Measurements from ENCODE around the gene MYEOV. TPM values are rescaled to one million over a fixed set of nuclear protein-coding genes. Genes with fewer than 3 reads are reported as not detected.

The MYEOV gene
- total RNA-seq, 4 donors from 2014 or later, result 0.65 to 8.9 (median 0.83) TPM

DNA sequence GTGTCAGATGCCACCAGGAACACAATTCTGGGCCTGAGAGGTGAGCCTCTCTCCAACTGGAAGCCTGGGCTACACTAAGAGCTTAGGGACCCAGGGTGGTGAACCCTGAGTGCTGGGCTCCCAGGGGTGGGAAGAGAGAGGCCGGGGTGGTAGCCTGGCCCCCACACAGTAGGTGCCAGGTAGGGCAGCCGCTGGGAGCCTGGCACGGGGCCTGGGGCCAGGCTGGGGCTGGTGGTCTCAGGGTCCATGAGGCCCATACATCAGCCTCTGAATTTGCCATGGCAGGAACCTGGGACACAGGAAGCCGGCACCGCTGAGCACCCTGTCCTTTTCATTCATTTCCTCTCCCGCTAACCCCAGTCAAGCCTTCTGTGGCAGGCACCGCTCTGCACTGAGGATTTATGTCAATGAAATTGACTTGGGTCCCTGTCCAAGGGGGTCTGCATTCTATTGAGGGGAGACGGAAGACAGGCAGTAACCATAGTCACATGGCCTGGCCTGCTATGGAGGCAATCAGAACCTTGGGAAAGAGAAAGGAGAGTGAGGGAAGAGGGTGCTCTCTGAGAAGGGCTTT is 8.6 kb downstream of the MYEOV start:
- TF ChIP-seq, protein P1, sequence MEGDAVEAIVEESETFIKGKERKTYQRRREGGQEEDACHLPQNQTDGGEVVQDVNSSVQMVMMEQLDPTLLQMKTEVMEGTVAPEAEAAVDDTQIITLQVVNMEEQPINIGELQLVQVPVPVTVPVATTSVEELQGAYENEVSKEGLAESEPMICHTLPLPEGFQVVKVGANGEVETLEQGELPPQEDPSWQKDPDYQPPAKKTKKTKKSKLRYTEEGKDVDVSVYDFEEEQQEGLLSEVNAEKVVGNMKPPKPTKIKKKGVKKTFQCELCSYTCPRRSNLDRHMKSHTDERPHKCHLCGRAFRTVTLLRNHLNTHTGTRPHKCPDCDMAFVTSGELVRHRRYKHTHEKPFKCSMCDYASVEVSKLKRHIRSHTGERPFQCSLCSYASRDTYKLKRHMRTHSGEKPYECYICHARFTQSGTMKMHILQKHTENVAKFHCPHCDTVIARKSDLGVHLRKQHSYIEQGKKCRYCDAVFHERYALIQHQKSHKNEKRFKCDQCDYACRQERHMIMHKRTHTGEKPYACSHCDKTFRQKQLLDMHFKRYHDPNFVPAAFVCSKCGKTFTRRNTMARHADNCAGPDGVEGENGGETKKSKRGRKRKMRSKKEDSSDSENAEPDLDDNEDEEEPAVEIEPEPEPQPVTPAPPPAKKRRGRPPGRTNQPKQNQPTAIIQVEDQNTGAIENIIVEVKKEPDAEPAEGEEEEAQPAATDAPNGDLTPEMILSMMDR (IDR thresholded peaks at IDR 0.05), result no peak
- DNase-seq (ENCODE audit: low spot score), result no peak
- no peak for ATAC-seq (ENCODE audit: low FRiP score)

DNA sequence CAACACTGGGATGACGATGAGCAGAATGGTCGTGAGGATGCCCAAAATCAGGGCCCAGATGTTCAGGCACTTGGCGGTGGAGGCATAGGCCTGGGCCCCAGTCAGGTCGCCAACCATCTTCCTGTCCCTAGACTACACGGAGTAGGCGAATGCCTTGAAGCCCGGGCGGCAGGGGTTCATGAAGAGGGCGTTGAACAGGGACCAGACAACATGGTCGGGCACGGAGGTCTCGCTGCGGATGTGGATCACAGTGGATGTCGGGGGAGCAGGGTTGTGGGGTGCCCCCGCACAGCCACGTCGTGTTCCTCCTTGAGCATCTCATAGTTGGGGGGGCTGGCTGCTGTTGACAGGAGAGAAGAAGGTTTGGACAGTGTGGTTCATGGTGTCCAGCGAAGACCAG is 9.5 kb downstream of the MYEOV start:
- no peak for ATAC-seq (ENCODE audit: low FRiP score)
- DNase-seq (ENCODE audit: low spot score), result no peak
- TF ChIP-seq, protein P1 (IDR thresholded peaks at IDR 0.05), result no peak

DNA sequence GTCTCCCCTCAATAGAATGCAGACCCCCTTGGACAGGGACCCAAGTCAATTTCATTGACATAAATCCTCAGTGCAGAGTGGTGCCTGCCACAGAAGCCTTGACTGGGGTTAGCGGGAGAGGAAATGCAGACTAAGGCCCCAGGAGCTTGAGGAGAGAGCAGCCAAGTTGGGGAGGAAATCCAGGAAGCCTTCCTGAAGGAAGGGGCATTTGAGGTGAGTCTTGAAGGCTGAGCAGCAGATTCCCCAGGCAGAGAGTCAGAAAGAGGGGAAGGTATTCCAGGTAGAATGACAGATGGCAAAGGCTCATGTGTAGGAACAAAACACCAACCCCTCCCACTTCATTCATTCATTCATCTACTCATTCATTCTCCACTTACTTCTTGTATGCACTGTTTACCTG is 10.3 kb downstream of the MYEOV start:
- TF ChIP-seq, protein P1 (IDR thresholded peaks at IDR 0.05), result no peak
- ATAC-seq (ENCODE audit: low FRiP score), result no peak
- DNase-seq (ENCODE audit: low spot score), result no peak

DNA sequence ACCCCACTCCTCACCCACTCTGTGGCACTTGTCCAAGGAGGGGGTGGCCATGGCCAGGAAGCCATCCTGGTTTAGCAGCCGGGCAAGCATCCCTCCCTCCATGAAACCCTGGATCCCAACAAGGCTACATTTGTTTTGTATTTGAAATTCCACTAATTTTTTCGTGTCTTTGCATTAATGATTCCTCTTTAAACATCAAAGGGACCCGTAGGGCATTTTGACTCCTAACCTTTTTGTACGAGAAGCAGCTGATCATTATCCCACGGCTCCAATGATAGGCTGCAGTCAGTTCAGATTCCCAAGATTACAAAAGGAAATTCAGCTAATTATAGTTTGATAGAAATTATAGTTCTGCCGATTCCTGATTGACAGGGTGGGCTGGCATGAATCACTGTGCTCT is 10.7 kb downstream of the MYEOV start:
- TF ChIP-seq, protein P1 (IDR thresholded peaks at IDR 0.05), result no peak
- no peak for ATAC-seq (ENCODE audit: low FRiP score)
- no peak for DNase-seq (ENCODE audit: low spot score)

DNA sequence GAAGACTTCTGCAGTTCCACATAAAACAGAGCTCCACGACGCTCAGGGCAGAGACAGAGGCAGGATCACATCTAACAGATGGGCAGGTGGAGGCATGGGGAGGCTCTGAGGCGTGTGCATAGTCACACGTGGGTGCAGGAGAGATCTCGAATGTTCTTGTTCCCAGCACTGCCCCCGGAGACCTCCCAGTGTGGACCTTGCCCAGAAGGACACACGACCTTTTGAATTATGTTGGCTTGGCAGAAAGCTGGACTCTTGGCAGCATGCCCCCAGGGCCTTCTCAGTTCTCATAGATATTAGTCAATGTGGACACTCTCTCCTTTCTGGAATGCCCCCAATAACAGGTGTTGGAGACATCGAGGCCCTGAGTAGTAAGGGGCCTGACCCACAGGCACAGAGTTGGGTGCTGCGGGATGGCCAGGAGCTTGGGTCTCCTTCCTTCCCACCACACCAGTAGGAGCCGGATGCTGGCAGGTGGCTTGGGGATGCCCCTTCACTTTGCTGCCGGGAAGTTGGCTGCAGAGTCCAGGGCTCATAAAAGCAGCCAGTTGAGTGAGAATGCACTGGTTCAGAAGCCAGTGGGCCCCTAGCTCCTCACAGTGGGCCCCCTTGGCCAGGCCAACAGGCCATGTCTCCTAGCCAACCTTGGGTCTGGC is 12.1 kb downstream of the MYEOV start:
- no peak for DNase-seq (ENCODE audit: low spot score)
- TF ChIP-seq, protein P1 (IDR thresholded peaks at IDR 0.05), result no peak
- no peak for ATAC-seq (ENCODE audit: low FRiP score)

DNA sequence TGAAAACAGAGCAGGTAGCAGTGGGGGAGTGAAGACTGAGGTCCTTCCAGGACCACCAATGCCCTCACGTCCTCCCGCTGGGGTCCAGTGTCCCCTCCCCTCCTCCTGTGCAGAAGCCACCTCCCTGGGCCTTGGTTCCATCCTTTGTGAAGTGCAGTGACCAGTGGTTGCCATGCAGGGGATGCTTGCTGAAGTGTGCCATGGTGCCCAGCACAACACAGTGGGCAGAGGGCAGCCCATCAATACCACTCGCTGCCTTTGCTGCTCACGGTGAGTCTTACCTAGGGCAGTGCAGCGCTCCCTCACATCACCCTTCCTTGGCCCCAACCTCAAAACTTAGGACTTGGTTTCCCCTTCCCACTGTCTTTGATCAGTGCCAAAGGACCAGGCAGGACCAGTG is 12.9 kb downstream of the MYEOV start:
- no peak for ATAC-seq (ENCODE audit: low FRiP score)
- DNase-seq (ENCODE audit: low spot score), result no peak

More for the DNA sequence above, 12.9 kb downstream of the MYEOV start:
- TF ChIP-seq, protein P1 (IDR thresholded peaks at IDR 0.05), result no peak
